ENCODE measurements around the gene AHCY.
"Not testable (repeated sequence)": the region's sequence is repeated elsewhere in the genome, so short reads cannot be mapped to it uniquely, and the experiment has no call there.

AHCY gene

DNA sequence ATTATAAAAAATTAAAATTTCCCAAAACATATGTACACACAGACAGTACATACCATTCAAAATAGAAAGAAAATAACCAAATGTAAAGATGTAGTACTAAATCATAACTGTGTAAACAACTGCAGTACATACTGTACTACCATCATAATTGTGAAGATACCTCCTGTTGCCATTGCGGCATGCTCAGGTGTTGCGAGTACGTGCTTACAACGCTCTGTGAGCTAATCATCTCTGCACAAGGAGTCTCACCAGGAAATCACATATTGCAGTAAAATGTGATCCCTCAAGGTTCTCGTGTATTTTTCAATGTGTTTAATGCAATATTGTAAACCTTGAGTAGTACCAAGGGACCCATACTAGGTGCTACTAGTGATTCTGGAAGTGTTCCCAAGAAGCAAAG is 39.0 kb downstream of the AHCY start:
- no peak overlapping the region for H3K4me3 ChIP-seq (ENCODE audit: low read length)
- H3K4me1 ChIP-seq (ENCODE audit: control insufficient read depth, insufficient read depth, low read length) = peaks cover 11% of the 10 kb centered on the region
- no peak overlapping the region for H3K4me2 ChIP-seq (ENCODE audit: low read length)
- H3K9me3 ChIP-seq (replicated peaks; ENCODE audit: low read length) = no peaks in the 10 kb centered on the region
- H3K27me3 ChIP-seq (ENCODE audit: control insufficient read depth, insufficient read depth, low read length) = no peaks in the 10 kb centered on the region
- H3K36me3 ChIP-seq (ENCODE audit: insufficient read depth, low read length) = no peaks in the 10 kb centered on the region
- H3K9ac ChIP-seq (ENCODE audit: low read depth, low read length) = no peak overlapping the region

DNA sequence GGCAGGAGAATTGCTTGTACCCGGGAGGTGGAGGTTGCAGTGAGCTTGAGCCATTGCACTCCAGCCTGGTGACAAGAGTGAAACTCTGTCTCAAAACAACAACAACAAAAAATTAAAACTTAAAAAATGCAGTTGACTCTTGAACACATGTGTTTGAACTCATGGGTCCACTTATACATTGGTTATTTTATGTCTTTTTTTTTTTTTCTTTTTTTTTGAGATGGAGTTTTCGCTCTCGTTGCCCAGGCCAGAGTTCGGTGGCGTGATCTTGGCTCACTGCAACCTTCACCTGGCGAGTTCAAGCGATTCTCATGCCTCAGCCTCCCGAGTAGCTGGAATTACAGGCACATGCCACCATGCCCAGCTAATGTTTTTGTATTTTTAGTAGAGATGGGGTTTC is 39.7 kb downstream of the AHCY start:
- H3K9me3 ChIP-seq (replicated peaks; ENCODE audit: low read length); H3K27me3 ChIP-seq (ENCODE audit: control insufficient read depth, insufficient read depth, low read length); H3K4me3 ChIP-seq (ENCODE audit: low read length); H3K4me1 ChIP-seq (ENCODE audit: control insufficient read depth, insufficient read depth, low read length); H3K4me2 ChIP-seq (ENCODE audit: low read length); H3K36me3 ChIP-seq (ENCODE audit: insufficient read depth, low read length); H3K9ac ChIP-seq (ENCODE audit: low read depth, low read length): not testable (repeated sequence)

DNA sequence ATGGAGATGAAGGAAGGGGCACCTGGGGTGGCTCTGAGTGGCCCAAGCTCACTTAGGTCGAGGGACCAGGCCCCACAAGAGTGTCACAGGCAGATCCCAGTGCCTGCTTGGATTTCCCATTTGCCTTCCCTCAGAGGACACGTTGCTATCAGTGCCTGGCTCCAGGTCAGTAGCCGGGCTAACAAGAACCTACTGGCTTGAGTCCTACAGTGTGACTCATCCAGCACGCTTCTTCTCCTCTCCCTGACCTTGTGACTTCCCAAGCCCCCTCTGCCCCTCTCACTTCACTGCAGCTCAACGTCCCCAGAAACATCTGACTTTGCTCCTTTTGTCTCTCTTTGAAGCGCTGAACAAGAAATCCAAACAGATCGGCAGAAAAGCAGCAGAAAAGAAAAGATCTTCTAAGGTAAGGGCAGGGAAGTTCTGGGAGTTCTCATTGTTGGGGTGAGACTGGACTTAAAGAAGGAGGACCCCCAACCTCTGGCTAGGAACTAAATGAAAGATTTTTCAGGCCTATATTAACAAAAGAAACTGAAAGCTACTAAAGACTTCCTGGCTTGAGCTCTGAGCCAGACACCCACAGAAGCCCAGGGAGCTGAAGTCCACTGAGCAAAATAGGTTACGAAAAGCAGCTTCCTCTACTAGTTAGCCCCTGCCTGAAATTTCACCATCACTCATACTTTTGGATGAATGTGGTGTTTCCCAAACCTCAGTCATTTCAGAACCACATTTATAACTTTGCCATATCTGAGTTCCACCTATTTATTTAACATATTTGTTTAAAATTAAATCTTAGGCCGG is 40.5 kb downstream of the AHCY start:
- H3K9me3 ChIP-seq (replicated peaks; ENCODE audit: low read length) = no peaks in the 10 kb centered on the region
- H3K9ac ChIP-seq (ENCODE audit: low read depth, low read length) = no peak overlapping the region
- no peaks in the 10 kb centered on the region for H3K36me3 ChIP-seq (ENCODE audit: insufficient read depth, low read length)
- no peak overlapping the region for H3K4me3 ChIP-seq (ENCODE audit: low read length)
- H3K4me2 ChIP-seq (ENCODE audit: low read length) = peak overlapping the region; percentile 38
- H3K27me3 ChIP-seq (ENCODE audit: control insufficient read depth, insufficient read depth, low read length) = no peaks in the 10 kb centered on the region
- H3K4me1 ChIP-seq (ENCODE audit: control insufficient read depth, insufficient read depth, low read length) = peaks cover 7% of the 10 kb centered on the region

DNA sequence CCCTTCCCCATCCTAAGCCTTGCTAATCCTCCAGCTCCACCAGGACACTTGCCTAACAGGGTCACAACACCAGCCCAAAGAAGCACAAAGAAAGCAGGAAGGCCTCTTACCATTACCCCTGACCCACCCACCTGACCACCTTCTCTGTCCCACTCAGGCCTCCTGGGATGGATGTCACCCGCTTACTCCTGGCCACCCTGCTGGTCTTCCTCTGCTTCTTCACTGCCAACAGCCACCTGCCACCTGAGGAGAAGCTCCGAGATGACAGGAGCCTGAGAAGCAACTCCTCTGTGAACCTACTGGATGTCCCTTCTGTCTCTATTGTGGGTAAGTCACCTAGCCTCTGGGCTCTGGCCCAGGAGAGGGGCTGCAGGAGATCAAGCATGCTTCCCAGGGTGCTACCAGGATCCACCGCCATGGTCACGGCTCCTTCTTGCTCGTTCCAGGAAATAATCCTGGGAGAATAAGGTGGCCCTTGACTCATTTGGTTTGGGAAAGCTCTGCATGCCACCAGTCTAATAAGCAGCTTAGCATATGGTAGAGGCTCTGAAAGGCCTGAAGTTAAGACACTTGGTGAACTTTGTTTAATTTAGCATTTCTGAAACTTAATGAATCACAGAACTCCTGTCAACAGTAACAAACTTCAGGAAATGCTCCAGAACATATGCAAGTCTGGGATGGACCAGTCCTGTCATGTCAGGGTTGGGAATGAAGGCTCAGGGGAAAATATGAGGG is 42.8 kb downstream of the AHCY start:
- no peaks in the 10 kb centered on the region for H3K27me3 ChIP-seq (ENCODE audit: control insufficient read depth, insufficient read depth, low read length)
- H3K4me1 ChIP-seq (ENCODE audit: control insufficient read depth, insufficient read depth, low read length) = peaks cover 7% of the 10 kb centered on the region
- H3K4me3 ChIP-seq (ENCODE audit: low read length) = no peak overlapping the region
- H3K4me2 ChIP-seq (ENCODE audit: low read length) = no peak overlapping the region
- H3K9me3 ChIP-seq (replicated peaks; ENCODE audit: low read length) = no peaks in the 10 kb centered on the region
- H3K9ac ChIP-seq (ENCODE audit: low read depth, low read length) = no peak overlapping the region
- no peaks in the 10 kb centered on the region for H3K36me3 ChIP-seq (ENCODE audit: insufficient read depth, low read length)

DNA sequence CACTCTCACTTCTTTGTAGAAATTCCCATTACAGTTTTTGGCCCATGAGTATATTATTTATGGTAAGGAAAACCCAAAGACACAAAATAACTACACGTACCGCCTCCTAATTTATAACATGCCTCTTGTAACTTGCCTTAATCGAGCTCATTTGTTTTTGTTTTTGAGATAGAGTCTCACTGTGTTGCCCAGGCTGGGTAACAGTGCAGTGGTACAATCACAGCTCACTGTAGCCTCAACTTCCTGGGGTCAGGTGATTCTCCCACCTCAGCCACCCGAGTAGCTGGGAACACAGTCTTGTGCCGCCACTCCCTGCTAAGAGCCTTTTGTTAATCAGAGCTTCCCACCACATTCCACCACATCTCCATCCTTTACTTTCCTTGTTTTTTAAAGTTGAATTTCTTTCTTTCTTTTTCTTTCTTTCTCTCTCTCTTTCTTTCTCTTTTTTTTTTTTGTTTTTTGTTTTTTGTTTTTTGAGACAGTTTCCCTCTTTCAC is 46.5 kb downstream of the AHCY start:
- no peak overlapping the region for H3K4me3 ChIP-seq (ENCODE audit: low read length)
- H3K9ac ChIP-seq (ENCODE audit: low read depth, low read length) = no peak overlapping the region
- no peak overlapping the region for H3K4me2 ChIP-seq (ENCODE audit: low read length)
- H3K9me3 ChIP-seq (replicated peaks; ENCODE audit: low read length) = no peaks in the 10 kb centered on the region
- no peaks in the 10 kb centered on the region for H3K36me3 ChIP-seq (ENCODE audit: insufficient read depth, low read length)
- H3K27me3 ChIP-seq (ENCODE audit: control insufficient read depth, insufficient read depth, low read length) = no peaks in the 10 kb centered on the region
- no peaks in the 10 kb centered on the region for H3K4me1 ChIP-seq (ENCODE audit: control insufficient read depth, insufficient read depth, low read length)

DNA sequence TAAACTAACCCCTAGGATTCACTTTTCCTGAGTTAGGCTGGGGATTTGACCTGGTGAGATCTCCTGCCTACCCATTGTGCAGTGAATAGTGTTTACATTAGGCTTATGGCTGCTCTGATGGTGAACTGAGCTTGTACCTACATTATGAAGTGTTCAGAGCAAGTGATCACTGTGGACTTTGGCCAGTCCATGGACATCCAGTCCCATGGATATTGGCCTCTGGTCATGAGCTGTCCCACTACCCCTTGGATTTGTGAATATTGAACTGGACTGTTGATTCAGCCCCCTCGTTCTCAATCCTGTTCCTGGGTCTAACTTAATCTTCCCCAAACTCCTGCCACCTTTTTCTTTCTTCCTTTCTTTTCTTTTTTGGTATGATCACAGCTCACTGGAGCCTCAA is 48.2 kb downstream of the AHCY start:
- no peaks in the 10 kb centered on the region for H3K27me3 ChIP-seq (ENCODE audit: control insufficient read depth, insufficient read depth, low read length)
- no peaks in the 10 kb centered on the region for H3K36me3 ChIP-seq (ENCODE audit: insufficient read depth, low read length)
- peaks cover 1% of the 10 kb centered on the region for H3K4me1 ChIP-seq (ENCODE audit: control insufficient read depth, insufficient read depth, low read length)
- H3K4me2 ChIP-seq (ENCODE audit: low read length) = no peak overlapping the region
- no peak overlapping the region for H3K4me3 ChIP-seq (ENCODE audit: low read length)
- H3K9ac ChIP-seq (ENCODE audit: low read depth, low read length) = no peak overlapping the region
- no peaks in the 10 kb centered on the region for H3K9me3 ChIP-seq (replicated peaks; ENCODE audit: low read length)

DNA sequence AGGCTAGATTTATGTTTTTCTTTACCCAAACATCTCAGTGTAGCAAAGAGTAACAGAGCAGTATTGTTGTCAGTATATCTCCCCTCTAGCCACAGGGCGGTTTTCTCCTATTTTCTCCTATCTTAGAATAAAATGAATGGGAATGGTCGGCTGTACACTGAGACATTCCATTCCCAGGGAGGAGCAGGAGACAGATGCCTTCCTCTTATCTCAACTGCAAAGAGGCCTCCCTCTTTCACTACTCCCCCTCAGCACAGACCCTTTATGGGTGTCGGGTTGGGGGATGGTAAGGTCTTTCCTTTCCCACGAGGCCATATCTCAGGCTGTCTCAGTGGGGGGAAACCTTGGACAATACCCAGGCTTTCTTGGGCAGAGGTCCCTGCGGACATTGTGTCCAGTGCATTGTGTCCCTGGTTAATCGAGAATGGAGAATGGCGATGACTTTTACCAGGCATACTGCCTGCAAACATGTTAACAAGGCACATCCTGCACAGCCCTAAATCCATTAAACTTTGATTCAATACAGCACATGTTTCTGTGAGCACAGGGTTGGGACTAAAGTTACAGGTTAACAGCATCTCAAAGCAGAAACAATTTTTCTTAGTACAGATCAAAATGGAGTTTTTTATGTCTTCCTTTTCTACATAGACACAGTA is 50.6 kb downstream of the AHCY start:
- not testable (repeated sequence) for H3K4me3 ChIP-seq (ENCODE audit: low read length); H3K27me3 ChIP-seq (ENCODE audit: control insufficient read depth, insufficient read depth, low read length); H3K9me3 ChIP-seq (replicated peaks; ENCODE audit: low read length); H3K36me3 ChIP-seq (ENCODE audit: insufficient read depth, low read length); H3K9ac ChIP-seq (ENCODE audit: low read depth, low read length); H3K4me2 ChIP-seq (ENCODE audit: low read length)
- peaks cover 14% of the 10 kb centered on the region for H3K4me1 ChIP-seq (ENCODE audit: control insufficient read depth, insufficient read depth, low read length)

DNA sequence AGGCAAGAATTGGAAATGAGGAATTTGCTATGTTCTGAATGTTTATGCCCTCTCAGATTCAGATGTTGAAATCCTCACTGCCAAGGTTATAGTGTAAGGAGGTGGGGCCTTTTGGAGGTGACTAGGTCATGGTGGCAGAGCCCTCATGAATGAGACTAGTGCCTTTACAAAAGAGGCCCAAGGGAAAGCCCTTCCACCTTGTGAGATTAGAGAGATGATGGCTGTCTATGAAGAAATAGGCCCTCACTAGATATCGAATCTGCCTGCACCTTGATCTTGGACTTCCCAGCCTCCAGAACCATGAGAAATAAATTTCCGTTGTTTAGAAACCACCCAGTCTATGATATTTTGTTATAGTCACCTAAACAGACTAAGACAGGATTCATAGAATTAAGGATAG is 51.5 kb downstream of the AHCY start:
- Histone ChIP-seq H3K4me2 (ENCODE audit: low read length) (no peak overlapping the region), H3K4me1 (ENCODE audit: control insufficient read depth, insufficient read depth, low read length) (peaks cover 21% of the 10 kb centered on the region), H3K9me3 (replicated peaks; ENCODE audit: low read length) (no peaks in the 10 kb centered on the region), H3K4me3 (ENCODE audit: low read length) (no peak overlapping the region), H3K36me3 (ENCODE audit: insufficient read depth, low read length) (no peaks in the 10 kb centered on the region), H3K9ac (ENCODE audit: low read depth, low read length) (no peak overlapping the region), H3K27me3 (ENCODE audit: control insufficient read depth, insufficient read depth, low read length) (no peaks in the 10 kb centered on the region)

DNA sequence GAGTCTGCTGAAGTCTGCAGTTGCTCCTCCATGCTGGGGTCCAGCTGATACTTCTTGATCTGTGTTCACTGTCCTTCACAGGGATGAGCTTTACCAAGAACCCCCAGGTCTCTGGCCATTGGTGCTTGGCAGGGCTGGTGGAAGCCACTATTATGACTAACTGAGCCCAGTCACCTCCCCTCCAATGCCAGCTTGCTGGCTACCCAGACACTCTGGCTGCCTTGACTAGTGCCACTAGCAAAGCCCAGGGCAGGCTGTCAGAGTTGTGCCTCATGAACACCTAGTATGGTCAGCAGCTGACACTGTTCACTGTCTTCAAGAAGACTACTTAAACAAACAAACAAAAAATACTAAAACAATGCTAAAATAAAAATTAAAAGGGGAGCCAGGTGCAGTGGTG is 53.1 kb downstream of the AHCY start:
- Histone ChIP-seq H3K4me1 (ENCODE audit: control insufficient read depth, insufficient read depth, low read length) (peaks cover 28% of the 10 kb centered on the region), H3K4me3 (ENCODE audit: low read length) (no peak overlapping the region), H3K36me3 (ENCODE audit: insufficient read depth, low read length) (no peaks in the 10 kb centered on the region), H3K4me2 (ENCODE audit: low read length) (no peak overlapping the region), H3K27me3 (ENCODE audit: control insufficient read depth, insufficient read depth, low read length) (no peaks in the 10 kb centered on the region), H3K9ac (ENCODE audit: low read depth, low read length) (no peak overlapping the region), H3K9me3 (replicated peaks; ENCODE audit: low read length) (no peaks in the 10 kb centered on the region)

DNA sequence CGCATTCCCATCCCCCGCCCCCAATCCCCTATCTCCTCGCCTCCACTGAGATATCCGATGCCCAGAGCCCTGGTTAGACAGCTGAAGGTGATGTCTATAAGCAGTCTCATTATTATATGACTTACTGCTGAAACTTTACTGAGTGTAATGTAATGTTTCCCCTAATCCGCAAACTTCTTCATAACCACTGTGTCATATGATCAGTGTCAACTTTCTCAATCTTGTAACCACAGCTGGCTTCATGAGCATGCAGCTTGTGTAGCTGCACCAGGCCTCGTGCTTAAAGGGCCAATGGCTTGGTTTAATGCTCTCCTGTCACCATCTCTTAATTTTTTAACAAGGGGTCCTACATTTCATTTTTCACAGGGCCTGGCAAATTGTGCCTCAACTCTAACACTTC is 53.9 kb downstream of the AHCY start:
- Histone ChIP-seq H3K4me1 (ENCODE audit: control insufficient read depth, insufficient read depth, low read length) (peaks cover 28% of the 10 kb centered on the region), H3K4me3 (ENCODE audit: low read length) (no peak overlapping the region), H3K4me2 (ENCODE audit: low read length) (no peak overlapping the region), H3K36me3 (ENCODE audit: insufficient read depth, low read length) (no peaks in the 10 kb centered on the region), H3K27me3 (ENCODE audit: control insufficient read depth, insufficient read depth, low read length) (no peaks in the 10 kb centered on the region), H3K9ac (ENCODE audit: low read depth, low read length) (no peak overlapping the region), H3K9me3 (replicated peaks; ENCODE audit: low read length) (no peaks in the 10 kb centered on the region)

DNA sequence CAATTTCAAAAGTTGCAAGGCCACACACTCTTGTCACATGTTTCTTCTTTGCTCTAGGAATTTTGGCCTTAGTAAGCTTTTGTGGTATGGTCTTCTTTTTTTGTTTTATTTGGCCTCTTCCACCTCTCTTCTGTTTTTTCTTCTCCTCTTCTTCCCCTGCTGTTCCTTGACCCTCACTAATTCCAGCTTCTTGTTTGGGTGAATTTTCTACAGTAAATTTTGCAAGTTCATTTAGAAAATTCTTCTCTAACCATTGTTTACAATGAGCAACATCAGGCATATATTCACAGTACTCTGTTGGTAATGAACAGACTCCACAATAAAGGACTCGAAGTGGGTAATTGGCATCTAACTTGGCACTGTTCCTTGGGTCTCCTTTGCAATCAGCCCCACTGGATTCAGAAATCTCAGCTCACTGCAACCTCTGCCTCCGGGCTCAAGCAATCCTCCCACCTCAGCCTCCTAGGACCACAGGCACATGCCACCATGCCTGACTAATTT is 57.0 kb downstream of the AHCY start:
- no peak overlapping the region for H3K4me3 ChIP-seq (ENCODE audit: low read length)
- peaks cover 2% of the 10 kb centered on the region for H3K27me3 ChIP-seq (ENCODE audit: control insufficient read depth, insufficient read depth, low read length)
- no peaks in the 10 kb centered on the region for H3K9me3 ChIP-seq (replicated peaks; ENCODE audit: low read length)
- H3K4me2 ChIP-seq (ENCODE audit: low read length) = no peak overlapping the region
- H3K36me3 ChIP-seq (ENCODE audit: insufficient read depth, low read length) = no peaks in the 10 kb centered on the region
- H3K9ac ChIP-seq (ENCODE audit: low read depth, low read length) = no peak overlapping the region
- peaks cover 28% of the 10 kb centered on the region for H3K4me1 ChIP-seq (ENCODE audit: control insufficient read depth, insufficient read depth, low read length)
